PFSK-1 (cell line): Measurements from ENCODE around the gene SARDH.

Experiments used
- FOXP2 ChIP-seq: optimal IDR thresholded peaks from 2 replicates; pipeline ENCODE3; 2011; ENCODE audit warnings: borderline replicate concordance, control low read depth, inconsistent platforms; ENCODE audit not compliant: insufficient read depth; ENCODE audit errors: extremely low read length, extremely low read depth
- POLR2AphosphoS5 ChIP-seq: IDR thresholded peaks from 2 replicates; pipeline ENCODE4 v1.6.1; 2012; ENCODE audit warnings: low read depth, mild to moderate bottlenecking, control low read depth, low read length, moderate library complexity
- SIN3A ChIP-seq: IDR thresholded peaks from 2 replicates; pipeline ENCODE4 v1.6.1; 2012; ENCODE audit warnings: mild to moderate bottlenecking, low read length, moderate library complexity, borderline replicate concordance; ENCODE audit not compliant: insufficient read depth
- TAF1 ChIP-seq: IDR thresholded peaks from 2 replicates; pipeline ENCODE4 v1.6.1; 2012; ENCODE audit warnings: low read length, control low read depth, borderline replicate concordance; ENCODE audit not compliant: insufficient read depth
- TF ChIP-seq, protein P1 (sequence below), 2 experiments: IDR thresholded peaks; 2 replicates each; pipeline versions ENCODE4 v1.6.1 to v1.8.0; 2011 to 2012; ENCODE audit warnings: low read depth in 2 of 2, low read length in 2 of 2, control low read depth in 1 of 2, inconsistent platforms in 1 of 2, mild to moderate bottlenecking in 1 of 2, moderate library complexity in 1 of 2; ENCODE audit not compliant: insufficient read depth in 1 of 2

DNA sequence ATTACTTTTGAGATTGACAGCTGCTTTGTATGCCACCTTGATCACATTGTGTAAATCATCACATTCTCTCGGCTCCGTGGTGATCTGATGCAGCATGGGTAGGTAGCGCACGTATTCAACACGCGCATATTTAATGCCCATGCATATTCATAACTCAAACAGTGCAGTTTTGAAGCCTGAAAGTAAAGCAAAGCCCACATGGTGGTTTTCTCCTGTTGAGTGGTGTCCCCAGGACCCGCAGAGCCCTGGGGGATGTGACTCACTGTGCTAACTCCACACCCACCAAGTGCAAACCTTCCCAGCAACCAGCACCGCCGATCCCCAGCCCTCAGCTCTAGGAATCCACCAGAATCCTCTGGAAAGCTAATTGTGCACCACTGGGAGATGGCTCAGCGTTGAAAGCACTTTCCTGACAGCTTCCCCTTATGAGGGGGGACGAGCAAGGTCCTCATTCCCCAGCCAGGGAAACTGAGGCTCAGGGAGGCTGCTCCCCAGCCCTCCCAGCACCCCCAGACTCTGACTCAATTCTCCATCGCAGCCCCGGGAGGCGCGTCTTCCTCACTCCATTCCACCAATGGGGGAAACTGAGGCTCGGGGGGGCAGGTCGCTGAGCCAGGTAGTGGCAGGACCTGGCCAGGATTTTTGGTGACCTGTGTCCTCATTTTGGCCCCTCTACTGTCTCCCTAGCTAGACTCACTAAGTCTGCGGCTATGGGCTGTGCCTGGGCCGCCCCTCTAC, 46.4 kb downstream of the SARDH start:
- TF ChIP-seq SIN3A (no peak), POLR2AphosphoS5 (no peak), TAF1 (no peak), FOXP2 (no peak)
- TF ChIP-seq, protein P1, sequence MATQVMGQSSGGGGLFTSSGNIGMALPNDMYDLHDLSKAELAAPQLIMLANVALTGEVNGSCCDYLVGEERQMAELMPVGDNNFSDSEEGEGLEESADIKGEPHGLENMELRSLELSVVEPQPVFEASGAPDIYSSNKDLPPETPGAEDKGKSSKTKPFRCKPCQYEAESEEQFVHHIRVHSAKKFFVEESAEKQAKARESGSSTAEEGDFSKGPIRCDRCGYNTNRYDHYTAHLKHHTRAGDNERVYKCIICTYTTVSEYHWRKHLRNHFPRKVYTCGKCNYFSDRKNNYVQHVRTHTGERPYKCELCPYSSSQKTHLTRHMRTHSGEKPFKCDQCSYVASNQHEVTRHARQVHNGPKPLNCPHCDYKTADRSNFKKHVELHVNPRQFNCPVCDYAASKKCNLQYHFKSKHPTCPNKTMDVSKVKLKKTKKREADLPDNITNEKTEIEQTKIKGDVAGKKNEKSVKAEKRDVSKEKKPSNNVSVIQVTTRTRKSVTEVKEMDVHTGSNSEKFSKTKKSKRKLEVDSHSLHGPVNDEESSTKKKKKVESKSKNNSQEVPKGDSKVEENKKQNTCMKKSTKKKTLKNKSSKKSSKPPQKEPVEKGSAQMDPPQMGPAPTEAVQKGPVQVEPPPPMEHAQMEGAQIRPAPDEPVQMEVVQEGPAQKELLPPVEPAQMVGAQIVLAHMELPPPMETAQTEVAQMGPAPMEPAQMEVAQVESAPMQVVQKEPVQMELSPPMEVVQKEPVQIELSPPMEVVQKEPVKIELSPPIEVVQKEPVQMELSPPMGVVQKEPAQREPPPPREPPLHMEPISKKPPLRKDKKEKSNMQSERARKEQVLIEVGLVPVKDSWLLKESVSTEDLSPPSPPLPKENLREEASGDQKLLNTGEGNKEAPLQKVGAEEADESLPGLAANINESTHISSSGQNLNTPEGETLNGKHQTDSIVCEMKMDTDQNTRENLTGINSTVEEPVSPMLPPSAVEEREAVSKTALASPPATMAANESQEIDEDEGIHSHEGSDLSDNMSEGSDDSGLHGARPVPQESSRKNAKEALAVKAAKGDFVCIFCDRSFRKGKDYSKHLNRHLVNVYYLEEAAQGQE (IDR thresholded peaks at IDR 0.05; ENCODE audit: insufficient read depth in 1 of 2, low read depth in 2 of 2, low read length in 2 of 2): no peak
